ENCODE measurements around the gene CP. TPM values are rescaled to one million over a fixed set of nuclear protein-coding genes. Genes with fewer than 3 reads are reported as not detected.

The CP gene
- total and polyA plus RNA-seq, 2 donors (not counting 1 experiment from before 2014, with no cell fraction given), result not detected

DNA sequence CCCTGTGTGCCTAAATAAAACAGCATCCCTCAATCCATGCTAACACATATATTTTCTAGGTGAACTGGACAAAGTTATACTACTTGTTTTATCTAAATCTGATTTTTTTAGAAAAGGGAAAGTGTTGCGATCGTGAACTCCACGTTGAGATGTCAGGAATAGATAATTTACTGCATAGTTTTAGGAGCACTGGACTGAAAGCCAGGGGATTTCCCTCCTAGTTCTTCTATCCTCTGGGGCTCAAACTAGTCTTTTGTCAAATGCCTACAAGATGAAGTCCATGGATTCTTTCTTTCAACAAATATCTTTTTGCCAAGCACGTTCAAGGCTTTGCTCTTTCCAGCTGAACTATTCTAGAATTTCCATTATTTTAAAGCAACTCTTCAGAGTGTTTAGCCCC lies 92.8 kb downstream of the CP start:
- H3K4me1 Mint-ChIP-seq, result peaks cover 42% of the 10 kb centered on the region
- H3K4me2 ChIP-seq (replicated peaks; ENCODE audit: low read depth, low read length, poor library complexity, severe bottlenecking), result peak overlapping the region; percentile 86
- POLR2A ChIA-PET, result interaction anchor here (1.2 to 2.4 kb wide), 4 partner anchors 18 to 116 kb away, joined by 3 to 16 read pairs (median 6); partner anchors contain the start of gene HLTF
- H3K4me1 ChIP-seq (ENCODE audit: control insufficient read depth in 2 of 2, insufficient read depth in 2 of 2, low read length in 2 of 2), result peaks cover 32 to 36% of the 10 kb centered on the region in 2 donors
- peak overlapping the region; percentile 52 to 82 for H3K27ac ChIP-seq (ENCODE audit: low read length in 2 of 2)
- no peaks in the 10 kb centered on the region for H3K36me3 ChIP-seq (replicated peaks in 1 of 2; ENCODE audit: control extremely low read depth in 1 of 2, control insufficient read depth in 1 of 2, extremely low read depth in 1 of 2, insufficient read depth in 2 of 2, low read length in 1 of 2)
- H3K4me3 Mint-ChIP-seq, result peak overlapping the region; percentile 90
- ATAC-seq (ENCODE audit: low read depth), result peak; percentile 3
- TF ChIP-seq, protein P1, sequence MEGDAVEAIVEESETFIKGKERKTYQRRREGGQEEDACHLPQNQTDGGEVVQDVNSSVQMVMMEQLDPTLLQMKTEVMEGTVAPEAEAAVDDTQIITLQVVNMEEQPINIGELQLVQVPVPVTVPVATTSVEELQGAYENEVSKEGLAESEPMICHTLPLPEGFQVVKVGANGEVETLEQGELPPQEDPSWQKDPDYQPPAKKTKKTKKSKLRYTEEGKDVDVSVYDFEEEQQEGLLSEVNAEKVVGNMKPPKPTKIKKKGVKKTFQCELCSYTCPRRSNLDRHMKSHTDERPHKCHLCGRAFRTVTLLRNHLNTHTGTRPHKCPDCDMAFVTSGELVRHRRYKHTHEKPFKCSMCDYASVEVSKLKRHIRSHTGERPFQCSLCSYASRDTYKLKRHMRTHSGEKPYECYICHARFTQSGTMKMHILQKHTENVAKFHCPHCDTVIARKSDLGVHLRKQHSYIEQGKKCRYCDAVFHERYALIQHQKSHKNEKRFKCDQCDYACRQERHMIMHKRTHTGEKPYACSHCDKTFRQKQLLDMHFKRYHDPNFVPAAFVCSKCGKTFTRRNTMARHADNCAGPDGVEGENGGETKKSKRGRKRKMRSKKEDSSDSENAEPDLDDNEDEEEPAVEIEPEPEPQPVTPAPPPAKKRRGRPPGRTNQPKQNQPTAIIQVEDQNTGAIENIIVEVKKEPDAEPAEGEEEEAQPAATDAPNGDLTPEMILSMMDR (IDR thresholded peaks at IDR 0.05), result no peak
- TF ChIP-seq EZH2 (IDR thresholded peaks at IDR 0.05; ENCODE audit: borderline replicate concordance, insufficient read depth, low read depth, low read length, poor library complexity, severe bottlenecking), result no peak
- peak overlapping the region; percentile 87 for H3K27ac Mint-ChIP-seq
- peak overlapping the region; percentile 87 for H3K9ac ChIP-seq (ENCODE audit: low read length)
- DNase-seq, result no peak
- H3K27me3 ChIP-seq (replicated peaks in 1 of 4; ENCODE audit: control extremely low read depth in 1 of 4, control insufficient read depth in 3 of 4, insufficient read depth in 4 of 4, low read length in 3 of 4), result no peaks in the 10 kb centered on the region
- H3K9me3 ChIP-seq (ENCODE audit: control extremely low read depth in 1 of 3, control insufficient read depth in 2 of 3, insufficient read depth in 1 of 3, low read length in 2 of 3), result no peaks in the 10 kb centered on the region
- 0% methylated on average over 2 of the region's 4 CpGs for WGBS (ENCODE audit: insufficient coverage)
- intact Hi-C loops (cut with micrococcal nuclease), result loop anchor here (1.0 to 10.0 kb wide), 7 partner anchors 9 to 356 kb away; partner anchors contain the start of genes GYG1 and HLTF
- no peaks in the 10 kb centered on the region for H4K20me1 ChIP-seq (ENCODE audit: control insufficient read depth, insufficient read depth, low read length, poor library complexity, severe bottlenecking)
- CTCF ChIA-PET, result interaction anchor here (1.5 to 3.1 kb wide), 5 partner anchors 9 to 146 kb away, joined by 4 to 36 read pairs (median 13); partner anchors contain the start of gene GYG1
- H3K27me3 Mint-ChIP-seq, result no peaks in the 10 kb centered on the region
- peaks cover 52% of the 10 kb centered on the region for H3K79me2 ChIP-seq (ENCODE audit: control insufficient read depth, insufficient read depth, low read length)
- H2AFZ ChIP-seq (ENCODE audit: insufficient read depth, low read depth, low read length, poor library complexity, severe bottlenecking), result peak overlapping the region; percentile 91
- H3K4me3 ChIP-seq (ENCODE audit: control extremely low read depth in 1 of 5, extremely low read depth in 1 of 5, insufficient read depth in 1 of 5, low read depth in 2 of 5, low read length in 4 of 5), result peak overlapping the region; percentile 57 to 98 (median 97)
- no peaks in the 10 kb centered on the region for H3K9me3 Mint-ChIP-seq (ENCODE audit: insufficient read depth)

DNA sequence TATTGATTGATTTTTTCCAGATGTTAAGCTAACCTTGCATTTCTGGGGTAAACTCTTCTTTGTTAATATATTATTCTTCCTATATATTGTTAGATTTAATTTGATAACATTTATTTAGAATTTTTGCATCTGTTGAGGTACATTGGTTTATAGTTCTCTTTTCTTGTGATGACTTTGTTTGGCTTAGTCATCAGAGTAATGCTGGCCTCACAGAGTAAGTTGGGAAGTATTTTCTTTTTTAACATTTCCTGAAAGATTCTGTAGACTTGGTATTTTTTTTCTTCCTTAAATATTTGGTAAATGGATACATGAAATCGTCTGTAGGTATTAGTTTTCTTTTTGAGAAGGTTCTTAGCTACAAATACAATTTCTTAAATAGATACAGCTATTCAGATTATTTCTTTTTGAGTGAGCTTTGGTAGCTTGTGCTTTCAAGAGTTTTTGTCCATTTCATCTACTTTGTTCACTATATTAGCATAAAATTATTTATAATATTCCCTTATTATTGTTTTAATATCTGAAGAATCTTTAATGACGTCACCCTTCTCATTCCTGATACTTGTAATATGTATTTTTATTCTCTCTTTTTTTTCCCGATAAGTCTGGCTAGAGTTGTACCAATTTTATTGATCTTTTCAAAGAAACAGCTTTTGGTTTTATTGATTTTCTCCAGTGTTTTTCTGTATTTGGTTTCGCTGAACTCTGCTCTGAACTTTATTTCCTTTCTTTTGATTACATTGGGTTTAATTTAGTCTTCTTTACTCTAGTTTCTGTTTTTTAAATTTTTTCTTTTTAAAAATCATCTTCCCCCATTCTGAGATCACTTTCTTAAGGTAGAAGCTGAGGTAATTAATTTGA lies 98.7 kb downstream of the CP start:
- Histone ChIP-seq H3K4me3 (ENCODE audit: control extremely low read depth in 1 of 5, extremely low read depth in 1 of 5, insufficient read depth in 1 of 5, low read depth in 2 of 5, low read length in 4 of 5) (no peak overlapping the region), H3K4me2 (replicated peaks; ENCODE audit: low read depth, low read length, poor library complexity, severe bottlenecking) (no peak overlapping the region), H4K20me1 (ENCODE audit: control insufficient read depth, insufficient read depth, low read length, poor library complexity, severe bottlenecking) (no peaks in the 10 kb centered on the region), H3K79me2 (ENCODE audit: control insufficient read depth, insufficient read depth, low read length) (no peaks in the 10 kb centered on the region), H3K27ac (ENCODE audit: low read length in 2 of 2) (no peak overlapping the region), H3K9me3 (ENCODE audit: control extremely low read depth in 1 of 3, control insufficient read depth in 2 of 3, insufficient read depth in 1 of 3, low read length in 2 of 3) (no peaks in the 10 kb centered on the region), H3K36me3 (replicated peaks in 1 of 2; ENCODE audit: control extremely low read depth in 1 of 2, control insufficient read depth in 1 of 2, extremely low read depth in 1 of 2, insufficient read depth in 2 of 2, low read length in 1 of 2) (no peaks in the 10 kb centered on the region), H2AFZ (ENCODE audit: insufficient read depth, low read depth, low read length, poor library complexity, severe bottlenecking) (no peak overlapping the region), H3K4me1 (ENCODE audit: control insufficient read depth in 2 of 2, insufficient read depth in 2 of 2, low read length in 2 of 2) (peaks cover 0 to 5% of the 10 kb centered on the region in 2 donors), H3K27me3 (replicated peaks in 1 of 4; ENCODE audit: control extremely low read depth in 1 of 4, control insufficient read depth in 3 of 4, insufficient read depth in 4 of 4, low read length in 3 of 4) (no peaks in the 10 kb centered on the region), H3K9ac (ENCODE audit: low read length) (no peak overlapping the region)
- ChIA-PET POLR2A (no interaction called here), CTCF (interaction anchor here (0.7 to 9.3 kb wide), 7 partner anchors 9 to 211 kb away, joined by 3 to 299 read pairs (median 4); partner anchors contain the start of gene TM4SF18)
- Mint-ChIP-seq H3K4me3 (no peak overlapping the region), H3K27ac (no peak overlapping the region), H3K4me1 (peaks cover 4% of the 10 kb centered on the region), H3K9me3 (ENCODE audit: insufficient read depth) (no peaks in the 10 kb centered on the region), H3K27me3 (no peaks in the 10 kb centered on the region)
- no CpG with 5 or more reads among the region's 4 CpGs for WGBS (ENCODE audit: insufficient coverage)
- no peak for ATAC-seq (ENCODE audit: low read depth)
- intact Hi-C loops (cut with micrococcal nuclease), result loop anchor here (10.0 kb wide), 1 partner anchor 362 kb away; no protein-coding TSS in a partner anchor
- no peak for DNase-seq
- TF ChIP-seq, protein P1 (IDR thresholded peaks at IDR 0.05), result no peak
- TF ChIP-seq EZH2 (IDR thresholded peaks at IDR 0.05; ENCODE audit: borderline replicate concordance, insufficient read depth, low read depth, low read length, poor library complexity, severe bottlenecking), result no peak

All from B cell (primary cell).